ENCODE measurements around the gene MITF. TPM values are rescaled to one million over a fixed set of nuclear protein-coding genes. Genes with fewer than 3 reads are reported as not detected.

Gene MITF
- polyA plus RNA-seq, 1 donor (not counting 4 experiments of a cell fraction or from before 2014, with no cell fraction given), result 2.7 TPM

GRCh38 chr3:69740103-69741021, 1.1 kb downstream of the MITF start:
- Histone ChIP-seq H3K27ac (ENCODE audit: control insufficient read depth, insufficient read depth, low read length) (no peak overlapping the region), H3K36me3 (ENCODE audit: control insufficient read depth in 2 of 2, extremely low read depth in 1 of 2, insufficient read depth in 2 of 2, low read length in 2 of 2) (no peaks in the 10 kb centered on the region), H3K79me2 (ENCODE audit: control insufficient read depth, insufficient read depth, low read length) (no peaks in the 10 kb centered on the region), H3K4me3 (ENCODE audit: control insufficient read depth in 2 of 3, extremely low read depth in 1 of 3, insufficient read depth in 2 of 3, low read depth in 1 of 3, low read length in 3 of 3) (peak overlapping the region; percentile 68 to 94 (median 86)), H3K9me3 (ENCODE audit: control insufficient read depth, low read depth, low read length) (no peaks in the 10 kb centered on the region), H3K4me2 (ENCODE audit: control insufficient read depth, extremely low read depth, insufficient read depth, low read depth, low read length) (peak overlapping the region; percentile 87), H3K4me1 (ENCODE audit: control insufficient read depth, extremely low read depth, insufficient read depth, low read length) (peaks cover 2% of the 10 kb centered on the region), H3K27me3 (ENCODE audit: control insufficient read depth, extremely low read depth, insufficient read depth, low read length) (no peaks in the 10 kb centered on the region), H2AFZ (ENCODE audit: control insufficient read depth, low read length) (peak overlapping the region; percentile 96), H3K9me1 (ENCODE audit: control insufficient read depth, extremely low read depth, insufficient read depth, low read length) (no peaks in the 10 kb centered on the region), H4K20me1 (ENCODE audit: control insufficient read depth, extremely low read depth, insufficient read depth, low read length) (no peaks in the 10 kb centered on the region), H3K9ac (ENCODE audit: control insufficient read depth, extremely low read depth, insufficient read depth, low read length) (peak overlapping the region; percentile 65)
- TF ChIP-seq, protein P1, sequence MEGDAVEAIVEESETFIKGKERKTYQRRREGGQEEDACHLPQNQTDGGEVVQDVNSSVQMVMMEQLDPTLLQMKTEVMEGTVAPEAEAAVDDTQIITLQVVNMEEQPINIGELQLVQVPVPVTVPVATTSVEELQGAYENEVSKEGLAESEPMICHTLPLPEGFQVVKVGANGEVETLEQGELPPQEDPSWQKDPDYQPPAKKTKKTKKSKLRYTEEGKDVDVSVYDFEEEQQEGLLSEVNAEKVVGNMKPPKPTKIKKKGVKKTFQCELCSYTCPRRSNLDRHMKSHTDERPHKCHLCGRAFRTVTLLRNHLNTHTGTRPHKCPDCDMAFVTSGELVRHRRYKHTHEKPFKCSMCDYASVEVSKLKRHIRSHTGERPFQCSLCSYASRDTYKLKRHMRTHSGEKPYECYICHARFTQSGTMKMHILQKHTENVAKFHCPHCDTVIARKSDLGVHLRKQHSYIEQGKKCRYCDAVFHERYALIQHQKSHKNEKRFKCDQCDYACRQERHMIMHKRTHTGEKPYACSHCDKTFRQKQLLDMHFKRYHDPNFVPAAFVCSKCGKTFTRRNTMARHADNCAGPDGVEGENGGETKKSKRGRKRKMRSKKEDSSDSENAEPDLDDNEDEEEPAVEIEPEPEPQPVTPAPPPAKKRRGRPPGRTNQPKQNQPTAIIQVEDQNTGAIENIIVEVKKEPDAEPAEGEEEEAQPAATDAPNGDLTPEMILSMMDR (optimal IDR thresholded peaks at IDR 0.05 in 1 of 3, IDR thresholded peaks at IDR 0.05 in 1 of 3, conservative IDR thresholded peaks at IDR 0.05 in 1 of 3; ENCODE audit: extremely low read depth in 1 of 3, insufficient read depth in 2 of 3, low read length in 3 of 3), result no peak
- TF ChIP-seq EZH2 (IDR thresholded peaks at IDR 0.05; ENCODE audit: low read length), result no peak
- FAIRE-seq (peak; percentile 34), DNase-seq (ENCODE audit: low read depth, low spot score) (no peak)
- dilution Hi-C loops (cut with MboI; ENCODE audit: extremely low pct_ligation_motif_present, low sequenced_read_pairs), result no loop called here

DNA sequence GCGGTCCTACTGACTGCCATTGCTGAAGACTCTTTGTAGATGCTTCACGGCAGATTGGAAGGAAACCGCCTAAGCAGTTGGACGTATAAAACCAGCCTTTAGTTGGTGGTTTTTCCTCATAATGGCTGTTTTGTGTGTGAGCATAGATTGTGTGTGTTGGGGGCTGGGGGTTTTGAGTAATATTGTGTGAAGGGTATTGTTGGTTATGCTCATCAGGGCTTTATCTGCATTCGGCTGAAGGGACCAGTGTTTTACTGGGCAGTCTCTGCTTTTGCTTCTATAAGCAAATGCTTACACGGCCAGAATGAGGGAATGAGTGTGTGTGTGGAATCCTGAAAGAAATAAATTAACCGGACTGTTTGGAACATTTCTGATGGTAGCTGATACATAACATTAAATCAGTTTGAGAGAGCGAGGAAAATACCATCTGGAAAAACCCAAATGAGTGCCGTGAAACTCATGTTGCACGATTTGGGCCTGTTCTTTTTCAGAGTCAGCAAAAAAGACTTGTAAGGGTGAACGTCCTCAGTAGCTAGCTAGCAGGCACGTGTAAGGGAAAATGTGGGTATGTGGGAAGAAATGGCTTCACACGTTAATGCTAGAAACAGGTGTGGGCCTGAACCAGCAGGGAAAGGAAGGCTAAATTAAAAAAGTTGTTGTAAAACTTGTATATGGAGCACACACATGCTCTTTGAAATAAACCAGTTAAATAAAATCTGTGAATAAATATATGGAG, 1.9 kb downstream of the MITF start:
- no peak overlapping the region for H2AFZ ChIP-seq (ENCODE audit: control insufficient read depth, low read length)
- no peak for TF ChIP-seq EZH2 (IDR thresholded peaks at IDR 0.05; ENCODE audit: low read length)
- TF ChIP-seq, protein P1 (optimal IDR thresholded peaks at IDR 0.05 in 1 of 3, IDR thresholded peaks at IDR 0.05 in 1 of 3, conservative IDR thresholded peaks at IDR 0.05 in 1 of 3; ENCODE audit: extremely low read depth in 1 of 3, insufficient read depth in 2 of 3, low read length in 3 of 3), result no peak
- dilution Hi-C loops (cut with MboI; ENCODE audit: extremely low pct_ligation_motif_present, low sequenced_read_pairs), result no loop called here
- H3K36me3 ChIP-seq (ENCODE audit: control insufficient read depth in 2 of 2, extremely low read depth in 1 of 2, insufficient read depth in 2 of 2, low read length in 2 of 2), result no peaks in the 10 kb centered on the region
- peaks cover 2% of the 10 kb centered on the region for H3K4me1 ChIP-seq (ENCODE audit: control insufficient read depth, extremely low read depth, insufficient read depth, low read length)
- no peaks in the 10 kb centered on the region for H3K9me1 ChIP-seq (ENCODE audit: control insufficient read depth, extremely low read depth, insufficient read depth, low read length)
- no peak overlapping the region for H3K4me2 ChIP-seq (ENCODE audit: control insufficient read depth, extremely low read depth, insufficient read depth, low read depth, low read length)
- no peaks in the 10 kb centered on the region for H4K20me1 ChIP-seq (ENCODE audit: control insufficient read depth, extremely low read depth, insufficient read depth, low read length)
- no peaks in the 10 kb centered on the region for H3K27me3 ChIP-seq (ENCODE audit: control insufficient read depth, extremely low read depth, insufficient read depth, low read length)
- no peak for DNase-seq (ENCODE audit: low read depth, low spot score)
- no peaks in the 10 kb centered on the region for H3K9me3 ChIP-seq (ENCODE audit: control insufficient read depth, low read depth, low read length)
- H3K27ac ChIP-seq (ENCODE audit: control insufficient read depth, insufficient read depth, low read length), result no peak overlapping the region
- H3K4me3 ChIP-seq (ENCODE audit: control insufficient read depth in 2 of 3, extremely low read depth in 1 of 3, insufficient read depth in 2 of 3, low read depth in 1 of 3, low read length in 3 of 3), result no peak overlapping the region
- H3K9ac ChIP-seq (ENCODE audit: control insufficient read depth, extremely low read depth, insufficient read depth, low read length), result no peak overlapping the region
- no peak for FAIRE-seq
- H3K79me2 ChIP-seq (ENCODE audit: control insufficient read depth, insufficient read depth, low read length), result no peaks in the 10 kb centered on the region

Measured in keratinocyte (primary cell).